Posterior cingulate gyrus (tissue), 11 donors: Measurements from ENCODE around the gene MYOG.

Experiments used
- DNase-seq, 10 donors: peaks; one replicate each; pipeline versions ENCODE4 v3.0.0 to v3.0.0-alpha.2; 2020 to 2021; ENCODE audit warnings: mixed read lengths in 3 of 10
- intact Hi-C: fragments of 100-400 bp; cut with DNase I; formaldehyde crosslinking; loops from one replicate; pipeline ENCODE4 v1.15.1; 2023

Gene MYOG

DNA sequence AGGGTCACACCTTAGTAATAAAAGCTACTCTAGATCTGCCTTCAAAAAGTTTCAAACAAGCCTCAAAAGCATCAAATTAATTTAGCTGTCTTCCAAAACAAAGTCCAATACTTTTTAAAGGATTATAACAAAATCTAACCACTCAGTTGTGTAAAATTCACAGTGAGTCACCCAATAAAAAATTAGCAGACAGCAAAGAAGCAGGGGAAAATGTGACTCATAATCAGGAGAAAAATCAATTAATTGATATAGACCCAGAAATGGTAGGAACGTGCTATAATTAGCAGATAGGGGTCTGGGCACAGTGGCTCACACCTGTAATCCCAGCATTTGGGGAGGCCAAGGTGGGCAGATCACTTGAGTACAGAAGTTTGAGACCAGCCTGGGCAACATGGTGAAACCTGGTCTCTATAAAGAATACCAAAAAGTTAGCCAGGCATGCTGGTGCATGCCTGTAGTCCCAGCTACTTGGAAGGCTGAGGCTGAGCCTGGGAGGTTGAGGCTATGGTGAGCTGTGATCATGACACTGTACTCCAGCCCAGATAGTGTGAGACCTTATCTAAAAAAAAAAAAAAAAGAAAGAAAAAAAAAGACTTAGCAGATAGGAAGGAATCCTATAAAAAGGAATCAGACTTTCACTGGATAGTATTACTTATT is 8.1 kb upstream of the MYOG start:
- intact Hi-C loops = no loop called here

DNA sequence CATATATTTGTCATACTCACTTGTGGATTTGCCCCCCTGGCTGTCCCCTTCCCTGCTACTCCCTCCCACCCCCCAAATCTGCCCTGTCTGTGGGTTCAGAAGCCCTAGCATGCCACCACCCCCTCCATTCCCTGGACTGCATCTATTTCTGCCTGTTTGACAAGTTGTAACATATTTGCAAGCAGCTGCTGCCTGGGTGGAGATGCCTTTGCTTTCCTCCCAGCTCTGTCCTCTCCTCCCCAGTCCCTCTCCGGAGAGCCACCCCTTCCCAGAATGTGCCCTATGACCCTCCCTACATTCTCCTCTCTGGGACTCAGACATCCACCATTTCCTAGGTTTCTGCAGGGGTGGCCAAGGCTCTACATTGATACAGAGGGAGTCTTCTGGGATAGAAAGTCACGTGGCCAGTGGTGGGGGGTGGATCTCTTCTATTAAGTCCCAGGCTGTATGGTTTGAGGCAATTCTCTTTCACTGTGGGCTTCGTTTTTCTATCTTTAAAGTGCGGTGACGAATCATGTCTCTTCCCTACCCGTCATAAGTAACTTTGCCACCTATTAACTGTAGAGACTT is 6.0 kb upstream of the MYOG start:
- no peak for DNase-seq
- intact Hi-C loops = no loop called here

More for the DNA sequence above, 8.1 kb upstream of the MYOG start:
- no peak for DNase-seq

DNA sequence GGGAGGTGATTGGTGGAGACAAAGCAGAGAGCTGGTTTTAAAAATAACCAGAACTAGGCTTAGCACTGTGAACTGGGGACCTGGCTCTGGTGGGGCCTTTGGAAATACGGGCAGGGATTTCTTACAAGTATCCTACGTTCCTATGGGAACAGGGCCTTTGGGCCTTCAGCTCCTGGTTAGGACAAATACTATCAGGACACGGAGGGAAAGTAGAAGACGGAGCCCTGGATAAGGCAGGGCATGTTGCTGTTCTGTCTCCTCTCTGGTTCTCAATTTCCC is 5.3 kb upstream of the MYOG start:
- no peak for DNase-seq
- intact Hi-C loops = no loop called here

DNA sequence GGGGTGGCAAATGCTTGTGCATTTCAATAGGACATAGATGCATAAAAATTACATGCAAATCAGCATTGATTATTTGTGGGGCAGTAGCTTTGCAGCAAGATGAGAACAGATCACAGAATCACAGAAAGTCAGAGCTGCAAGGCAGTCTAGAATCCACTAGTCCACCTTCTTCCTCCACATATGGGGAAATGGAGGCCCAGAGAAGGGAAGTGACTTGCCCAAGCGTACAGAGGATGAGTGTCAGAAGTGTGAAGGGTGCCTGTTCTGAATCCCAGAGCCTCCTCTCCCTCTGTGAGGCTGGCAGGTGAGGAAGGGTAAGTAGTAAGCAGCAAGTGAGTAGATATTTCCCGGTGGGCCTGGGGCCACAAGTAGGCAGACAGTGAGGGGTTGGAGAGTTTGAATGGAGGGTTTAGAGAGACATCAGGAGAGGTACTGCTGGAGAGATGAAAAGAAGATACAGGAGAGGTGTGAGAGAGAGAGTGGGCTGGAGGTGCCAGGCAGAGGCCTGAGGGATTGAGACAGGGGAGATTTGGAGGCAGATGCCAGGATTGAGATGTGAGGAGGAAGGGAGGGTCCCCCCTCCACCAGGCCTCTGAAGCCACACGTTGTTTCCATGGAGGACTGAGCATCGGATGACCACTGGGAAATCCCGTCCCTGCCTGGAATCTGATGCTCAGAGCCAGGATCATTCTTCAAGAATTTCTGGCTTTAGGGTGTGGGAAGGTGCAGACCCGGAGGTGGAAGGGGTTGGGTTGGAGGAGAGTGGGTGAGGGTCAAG is 4.8 kb upstream of the MYOG start:
- DNase-seq = no peak
- intact Hi-C loops = no loop called here

DNA sequence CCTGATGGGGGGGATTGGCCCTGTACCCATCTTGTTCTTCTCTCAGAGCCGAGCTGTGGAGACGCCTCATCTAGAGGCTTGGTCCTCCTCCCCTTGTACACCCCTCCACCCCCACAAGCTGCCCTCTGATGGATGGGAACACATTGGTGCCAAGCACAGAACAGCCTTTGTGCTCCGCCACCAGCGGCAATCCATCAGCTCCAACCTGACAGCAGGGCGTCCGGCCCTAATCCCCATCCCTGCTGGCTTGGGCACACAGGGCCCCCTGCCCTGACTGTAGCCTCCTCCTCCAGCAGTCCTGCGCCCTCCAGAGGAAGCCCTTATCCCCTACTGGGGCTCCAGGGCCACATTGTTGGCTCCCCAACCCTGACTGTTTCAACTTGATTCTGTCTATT is 3.8 kb upstream of the MYOG start:
- intact Hi-C loops = no loop called here
- peak in 2 of 10 donors; percentile 23 to 32 for DNase-seq

DNA sequence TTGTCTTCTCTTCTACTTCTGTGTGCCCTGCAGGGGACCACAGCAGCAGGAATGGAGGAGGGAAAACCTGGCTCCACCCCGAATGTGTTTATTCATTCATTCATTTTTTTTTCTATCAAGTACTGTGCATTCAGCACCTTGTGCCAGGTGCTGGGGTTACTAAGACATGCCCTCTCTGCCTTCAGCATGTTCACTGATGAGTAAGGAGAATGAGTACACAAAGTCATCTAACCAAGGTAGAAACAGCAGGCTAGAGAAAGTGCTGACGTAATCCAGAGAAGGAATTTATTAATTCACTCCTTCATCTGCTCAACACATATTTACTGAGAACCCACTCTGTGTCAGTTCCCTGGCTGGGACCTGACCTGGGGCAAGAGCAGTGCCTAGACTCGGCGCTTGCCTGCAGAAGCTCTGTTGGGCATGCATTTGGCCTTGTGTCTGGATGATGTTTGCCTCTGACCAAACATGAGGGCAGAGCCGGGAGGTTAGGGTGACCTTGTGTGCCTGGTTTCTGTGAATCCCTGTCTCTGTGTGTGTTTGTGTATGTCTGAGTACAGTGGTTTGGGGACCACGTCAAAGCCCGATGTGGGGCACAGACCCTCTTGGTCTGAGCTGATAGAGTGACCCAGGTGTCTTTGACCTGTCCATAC is 3.3 kb upstream of the MYOG start:
- intact Hi-C loops = no loop called here
- no peak for DNase-seq

DNA sequence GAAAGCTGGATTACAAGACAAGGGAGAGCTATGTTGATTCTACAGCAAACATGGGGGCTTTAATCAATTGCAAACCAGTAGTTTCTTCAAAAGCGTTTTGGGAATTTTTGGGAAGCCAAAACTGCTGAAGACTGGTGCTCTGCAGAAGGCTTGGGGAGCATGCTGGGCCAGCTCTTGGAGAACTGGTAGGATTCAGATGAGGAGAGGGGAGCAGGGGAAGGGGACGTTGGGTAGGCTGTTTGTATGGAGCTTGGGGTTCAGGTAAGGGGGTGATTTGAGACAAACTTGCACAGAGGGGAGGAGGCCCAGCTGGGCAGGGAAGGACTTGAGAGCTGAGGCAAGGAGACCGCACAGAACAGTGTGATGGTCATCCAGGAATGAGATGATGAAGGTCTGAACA is 2.6 kb upstream of the MYOG start:
- DNase-seq = no peak
- intact Hi-C loops = no loop called here

DNA sequence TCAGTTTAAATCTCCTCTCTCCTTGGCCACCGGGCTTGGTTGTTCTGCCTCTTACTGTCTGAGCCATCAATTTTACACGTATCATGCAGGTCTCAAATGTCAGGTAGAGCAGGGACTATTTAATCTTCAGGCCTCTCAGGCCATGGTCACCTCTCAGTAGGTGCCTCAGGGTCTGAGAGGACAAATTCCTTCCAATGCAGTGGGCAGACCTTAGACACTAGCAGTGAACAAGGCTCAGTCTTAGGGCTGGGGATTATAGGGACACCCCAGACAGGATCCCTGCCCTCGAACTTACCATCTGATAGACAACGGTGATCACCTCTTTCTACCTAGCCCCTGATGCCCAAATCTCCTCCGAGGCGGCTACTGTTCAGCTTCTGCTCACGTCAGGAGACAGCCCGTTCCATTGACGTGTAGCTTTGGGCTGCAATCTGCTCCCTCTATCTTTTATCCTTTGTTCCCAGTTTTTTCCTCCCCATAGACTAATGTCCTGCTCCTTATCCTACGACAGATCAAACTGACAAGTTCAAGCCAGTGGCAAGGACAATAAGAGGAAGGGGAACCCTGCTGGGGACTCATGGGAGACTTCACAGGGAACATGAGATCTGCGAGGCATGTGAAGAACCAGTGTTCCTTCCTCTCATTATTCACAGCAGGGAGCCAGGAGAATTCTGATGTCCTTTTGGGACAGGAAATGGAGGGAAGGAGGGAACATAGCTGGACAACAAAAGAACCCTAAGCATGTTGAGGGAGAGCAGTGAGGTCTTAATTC is 1.4 kb upstream of the MYOG start:
- DNase-seq = no peak
- intact Hi-C loops = no loop called here

DNA sequence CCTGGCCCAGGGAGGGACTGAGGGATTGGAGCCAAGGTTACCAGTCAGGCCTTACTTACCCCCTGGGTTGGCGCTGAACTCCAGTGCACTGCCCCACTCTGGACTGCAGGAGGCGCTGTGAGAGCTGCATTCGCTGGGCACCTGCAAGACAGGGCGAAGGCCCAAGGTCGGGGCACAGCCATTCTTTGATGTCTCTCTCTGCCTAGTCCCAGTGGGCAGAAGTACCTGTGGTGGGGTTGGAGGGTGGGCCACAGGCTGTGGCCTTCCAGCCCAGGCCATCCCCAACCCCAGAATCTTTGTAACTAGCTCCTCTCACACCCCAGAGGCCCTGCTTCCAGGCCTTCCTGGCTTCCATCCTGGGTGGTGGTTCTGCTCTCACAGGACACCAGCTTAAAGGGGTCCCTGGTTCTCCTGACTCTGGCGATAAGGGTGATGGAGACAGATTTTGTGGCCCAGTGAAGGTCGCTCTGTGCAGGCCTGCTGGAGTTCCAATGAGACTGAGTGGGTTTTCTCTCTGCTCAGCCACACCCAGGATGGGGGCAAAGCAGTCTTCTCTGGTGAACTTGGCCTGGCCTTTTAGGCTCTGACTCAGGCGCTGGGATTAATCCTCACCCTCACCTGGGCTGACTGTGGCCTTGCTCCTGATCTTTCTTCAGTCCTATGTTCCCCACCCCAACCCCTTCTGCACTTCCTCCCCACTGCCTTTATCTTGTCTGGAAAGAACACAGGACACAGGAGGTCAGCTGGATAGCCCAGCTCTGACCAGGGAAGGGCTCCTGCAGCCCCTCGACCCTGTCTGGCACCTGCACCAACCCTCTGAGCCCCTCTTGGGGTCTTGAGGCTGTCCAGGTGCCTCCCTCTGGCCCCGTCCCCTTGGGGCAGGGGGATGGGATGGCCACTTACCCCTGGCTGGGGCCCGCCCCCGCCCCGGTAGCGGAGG is 954 bp downstream of the MYOG start:
- intact Hi-C loops = no loop called here
- no peak for DNase-seq

DNA sequence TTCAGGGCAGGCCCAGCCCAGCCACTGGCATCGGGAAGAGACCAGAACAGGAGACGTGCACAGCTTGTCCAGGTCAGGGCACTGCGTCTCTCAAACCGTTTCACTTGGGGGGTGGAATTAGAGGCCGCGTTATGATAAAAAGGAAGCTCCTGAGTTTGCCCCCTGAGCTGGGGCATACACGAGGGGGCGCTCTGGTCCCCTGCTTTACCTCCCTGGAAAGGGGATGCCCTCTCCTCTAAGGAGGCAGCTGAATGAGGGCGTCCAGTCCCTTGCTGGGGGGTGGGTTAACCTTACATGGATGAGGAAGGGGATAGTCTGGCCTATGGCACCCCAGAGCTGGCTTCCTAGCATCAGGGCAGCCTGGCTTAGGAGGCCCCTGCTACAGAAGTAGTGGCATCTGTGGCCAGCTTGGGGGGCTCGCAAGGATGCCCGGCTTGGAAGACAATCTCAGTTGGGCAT is 2.3 kb downstream of the MYOG start:
- no peak for DNase-seq
- intact Hi-C loops = no loop called here

DNA sequence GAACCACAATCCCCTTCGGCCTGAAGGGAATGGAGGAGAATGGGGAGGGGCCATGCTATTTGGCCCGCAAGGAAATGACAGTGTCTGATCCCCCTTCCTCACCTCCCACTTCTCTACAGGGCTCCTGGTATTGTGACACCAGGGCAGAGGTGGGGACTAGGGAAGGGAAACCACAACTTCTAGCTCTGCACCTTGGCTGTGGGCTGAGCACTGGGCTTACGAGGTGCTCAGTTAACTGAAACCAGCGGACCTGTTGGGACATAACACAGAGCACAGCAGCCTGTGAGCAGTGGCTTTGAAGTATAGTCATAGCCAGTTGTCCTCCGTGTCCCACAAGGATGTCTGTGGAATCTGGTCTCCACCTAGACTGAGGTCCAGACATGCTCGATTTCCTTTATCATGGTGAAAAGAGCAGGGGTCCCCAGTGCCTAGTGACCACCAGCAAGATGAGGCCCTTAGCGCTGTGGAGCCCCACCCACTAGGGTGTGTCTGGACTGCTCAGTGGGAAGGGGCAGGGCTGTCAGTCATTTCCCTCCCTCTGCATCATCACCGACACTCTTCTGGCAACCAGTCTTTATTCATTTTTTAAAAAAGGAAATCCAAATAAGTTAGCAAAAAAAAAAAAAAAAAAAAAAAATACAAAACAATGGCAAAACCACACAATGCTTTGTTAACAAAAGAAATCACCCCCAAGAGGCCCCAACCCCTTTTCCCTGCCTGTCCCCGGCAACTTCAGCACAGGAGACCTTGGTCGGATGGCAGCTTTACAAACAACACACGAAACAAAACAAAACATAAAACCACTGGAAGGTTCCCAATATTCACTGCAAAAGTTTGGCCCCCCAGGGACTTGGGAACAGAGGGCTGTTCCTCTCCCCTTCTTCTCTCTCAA is 3.0 kb downstream of the MYOG start:
- DNase-seq = no peak
- intact Hi-C loops = no loop called here

DNA sequence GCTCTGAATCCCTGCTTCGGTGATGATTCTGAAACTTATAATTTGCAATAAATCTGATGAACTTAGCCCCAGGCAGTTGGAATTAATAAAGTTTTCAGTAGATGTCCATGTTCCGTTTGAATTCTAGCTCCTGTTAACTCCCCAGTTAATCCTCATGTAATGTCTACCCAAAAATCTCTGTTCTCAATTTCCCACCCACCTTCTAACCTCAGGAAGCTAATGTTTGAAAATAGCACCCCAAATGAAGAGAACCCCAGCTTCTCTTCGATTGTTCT is 3.6 kb downstream of the MYOG start:
- DNase-seq = no peak
- intact Hi-C loops = no loop called here

DNA sequence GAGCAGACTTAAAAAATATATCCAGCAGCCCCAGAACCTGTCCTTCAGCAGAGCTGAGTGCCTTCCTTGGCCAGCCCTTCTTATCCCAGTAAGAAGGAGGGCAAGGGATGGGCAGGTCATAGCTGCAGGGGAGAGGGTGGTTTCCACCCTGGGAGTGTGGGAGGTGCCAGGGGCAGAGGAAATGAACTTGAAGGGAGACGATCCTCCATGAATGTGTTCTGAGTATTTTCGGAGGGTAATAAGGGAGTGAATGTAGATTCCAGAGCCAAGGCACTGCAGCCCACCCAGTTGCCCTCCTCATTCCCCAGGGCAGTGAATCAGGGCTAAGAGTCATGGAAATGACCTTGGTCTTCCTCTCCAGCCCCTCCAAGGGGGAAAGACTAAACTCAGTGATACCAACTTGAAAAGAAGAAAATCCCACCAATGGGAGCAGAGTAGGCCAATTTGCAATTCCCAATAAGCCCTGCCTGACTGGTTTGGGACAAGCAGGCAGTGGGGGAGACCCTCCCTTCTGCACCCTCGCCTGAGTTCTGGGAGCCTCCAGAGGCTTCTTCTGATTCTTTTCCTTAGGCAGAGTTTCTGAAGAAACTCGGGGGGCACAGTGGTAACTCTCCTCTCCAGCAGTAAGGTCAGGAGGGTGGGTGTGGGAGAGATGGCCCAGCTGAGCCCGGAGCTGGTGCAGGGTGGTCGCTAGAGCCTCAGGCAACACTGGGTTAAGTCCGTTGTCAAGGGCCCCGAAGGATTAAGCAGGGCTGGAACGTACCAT is 4.2 kb downstream of the MYOG start:
- no peak for DNase-seq
- intact Hi-C loops = no loop called here

DNA sequence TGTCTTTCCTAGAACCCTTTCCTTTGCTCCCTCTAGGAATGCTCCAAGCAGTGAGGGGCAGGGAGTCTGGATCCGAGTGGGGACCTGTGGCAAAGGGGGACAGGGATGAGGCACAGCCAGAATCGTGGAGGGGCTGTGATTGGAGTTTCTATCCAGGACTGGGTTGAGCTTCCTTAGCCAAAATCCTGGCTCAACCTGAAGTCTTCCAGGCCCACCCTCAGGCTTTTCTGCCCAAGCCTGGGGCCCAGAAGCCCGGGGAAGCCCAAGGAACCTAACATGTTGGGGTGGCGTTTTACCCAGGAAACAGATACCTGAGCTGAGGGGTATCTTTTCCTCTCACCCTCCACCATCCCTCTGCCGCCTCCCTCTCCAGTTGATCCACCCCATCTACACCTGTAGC is 5.4 kb downstream of the MYOG start:
- intact Hi-C loops = no loop called here
- DNase-seq = no peak

DNA sequence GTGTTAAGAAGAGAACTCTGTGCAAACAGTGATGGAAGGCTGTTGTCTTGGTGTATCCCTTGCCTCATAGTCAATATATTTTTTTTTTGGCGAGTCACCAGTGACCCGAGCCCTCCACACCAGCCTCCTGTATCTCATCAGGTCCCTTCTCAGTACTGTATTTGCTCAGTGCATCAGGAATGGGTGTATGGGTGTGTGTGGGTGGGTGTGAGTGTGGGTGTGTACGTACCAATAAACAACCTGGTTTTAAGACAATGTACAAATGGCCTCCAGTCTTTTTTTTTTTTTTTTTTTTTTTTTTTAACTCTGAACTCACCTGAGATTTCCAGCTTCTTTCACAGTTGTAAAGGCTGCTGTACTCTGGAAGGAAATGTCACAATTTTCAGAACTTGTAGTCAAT is 7.3 kb downstream of the MYOG start:
- DNase-seq = no peak
- intact Hi-C loops = loop anchor here (5.0 kb wide), 1 partner anchor 44 kb away; no protein-coding TSS in a partner anchor

DNA sequence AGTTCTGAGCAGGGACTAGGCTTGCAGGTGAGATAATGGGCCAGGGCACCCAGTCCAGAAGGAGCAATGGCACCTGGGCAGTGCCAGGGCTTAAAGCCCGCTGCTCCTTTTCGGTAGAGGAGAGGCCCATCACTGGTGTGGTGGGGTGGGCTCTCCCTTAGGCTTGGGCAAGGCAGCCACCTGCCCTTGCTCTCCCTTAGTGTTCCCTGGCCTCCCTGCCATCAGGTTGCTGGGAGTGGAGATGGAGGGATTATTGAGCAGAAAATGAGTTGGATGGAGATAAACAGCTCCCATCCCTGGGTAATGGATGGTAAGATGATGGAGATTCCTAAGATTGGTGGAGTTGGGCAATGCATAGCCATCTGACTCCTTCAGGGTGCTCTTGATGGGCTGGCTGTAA is 7.9 kb downstream of the MYOG start:
- DNase-seq = peak in 1 of 10 donors; percentile 42
- intact Hi-C loops = loop anchor here (5.0 kb wide), 1 partner anchor 44 kb away; no protein-coding TSS in a partner anchor

DNA sequence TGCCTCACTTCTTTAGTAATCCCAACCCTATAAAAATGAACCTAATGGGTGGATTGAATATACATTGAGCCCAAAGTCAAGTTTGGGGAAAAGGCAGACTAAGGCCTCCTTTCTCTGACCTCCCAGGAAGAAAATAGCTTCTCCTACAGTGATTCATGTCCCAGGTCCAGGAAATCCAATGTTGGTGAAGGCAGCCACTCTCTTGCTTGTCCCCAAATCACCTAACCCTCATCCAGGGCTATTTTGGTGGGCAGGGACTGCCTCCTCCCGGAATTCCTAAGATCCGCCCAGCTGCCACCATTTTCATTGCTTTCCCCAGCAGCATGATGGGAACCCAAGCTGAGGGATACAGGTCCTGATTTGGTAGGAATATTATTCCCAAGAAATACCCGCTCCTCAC is 8.4 kb downstream of the MYOG start:
- intact Hi-C loops = loop anchor here (5.0 kb wide), 1 partner anchor 45 kb away; no protein-coding TSS in a partner anchor

DNA sequence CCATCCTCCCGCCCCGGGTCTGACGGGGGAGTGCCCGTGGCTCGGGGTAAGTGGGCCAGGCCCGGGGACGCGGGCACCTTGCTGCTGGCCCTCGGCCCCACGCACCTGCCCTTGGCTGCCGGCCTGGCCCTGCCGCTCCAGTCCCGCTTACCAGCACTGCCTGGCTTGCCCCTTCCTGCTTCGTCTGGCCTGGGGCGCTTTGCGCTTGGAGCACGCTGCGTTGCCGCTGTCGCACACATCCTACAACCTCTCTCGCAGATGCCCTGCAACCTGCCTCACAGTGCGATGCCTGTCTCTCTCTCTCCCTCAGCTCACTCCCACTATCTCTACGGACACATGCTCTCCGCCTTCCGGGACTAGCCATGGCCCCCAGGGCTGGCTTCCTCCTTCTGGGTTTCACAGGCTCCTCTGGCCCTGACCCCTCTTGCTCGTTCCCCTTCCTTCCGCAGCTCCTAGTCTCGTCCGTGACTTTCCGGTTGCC is 9.7 kb downstream of the MYOG start:
- peak in 1 of 10 donors; percentile 78 for DNase-seq
- intact Hi-C loops = loop anchor here (5.0 kb wide), 1 partner anchor 46 kb away; no protein-coding TSS in a partner anchor

More for the DNA sequence above, 8.4 kb downstream of the MYOG start:
- peak in 1 of 10 donors; percentile 16 for DNase-seq
